Astrocyte (in vitro differentiated cells and primary cell): Measurements from ENCODE around the gene PRR35. TPM values are rescaled to one million over a fixed set of nuclear protein-coding genes. Genes with fewer than 3 reads are reported as not detected.

ENCODE experiments used
- DNase-seq: peaks from one replicate; pipeline ENCODE4 v3.0.0-alpha.2; 2010; ENCODE audit warnings: low read depth
- FAIRE-seq: peaks from 2 replicates; lab custom pipeline; 2011; peaks lifted over from hg19 to GRCh38; lab: Jason Lieb, UNC
- H2AFZ ChIP-seq: 2 replicates; pipeline ENCODE4 v1.6.0; 2012; ENCODE audit warnings: low read depth, low read length, inconsistent platforms
- H3K27ac ChIP-seq: 2 replicates; pipeline ENCODE4 v1.5.1; 2011; ENCODE audit warnings: low read depth, low read length, inconsistent platforms
- H3K27me3 ChIP-seq: 2 replicates; pipeline ENCODE4 v1.6.0; 2011; ENCODE audit warnings: low read length, inconsistent platforms; ENCODE audit not compliant: insufficient read depth
- H3K36me3 ChIP-seq: 2 replicates; pipeline ENCODE4 v1.5.1; 2011; ENCODE audit warnings: low read length, inconsistent platforms; ENCODE audit not compliant: insufficient read depth
- H3K4me1 ChIP-seq: 2 replicates; pipeline ENCODE4 v1.5.1; 2011; ENCODE audit warnings: low read length, inconsistent platforms; ENCODE audit not compliant: insufficient read depth
- H3K4me2 ChIP-seq: 2 replicates; pipeline ENCODE4 v1.6.0; 2012; ENCODE audit warnings: low read length, inconsistent platforms
- H3K4me3 ChIP-seq: 2 replicates; pipeline ENCODE4 v1.5.1; 2011; ENCODE audit warnings: low read depth, mild to moderate bottlenecking, low read length, inconsistent platforms; ENCODE audit not compliant: insufficient read depth
- H3K79me2 ChIP-seq: 2 replicates; pipeline ENCODE4 v1.6.0; 2012; ENCODE audit warnings: mild to moderate bottlenecking, low read length, inconsistent platforms; ENCODE audit not compliant: insufficient read depth
- H3K9ac ChIP-seq: 2 replicates; pipeline ENCODE4 v1.6.0; 2012; ENCODE audit warnings: mild to moderate bottlenecking, low read length, inconsistent platforms
- H3K9me3 ChIP-seq: 2 replicates; pipeline ENCODE4 v1.5.1; 2012; ENCODE audit warnings: low read depth, mild to moderate bottlenecking, low read length, inconsistent platforms; ENCODE audit not compliant: insufficient read depth
- H4K20me1 ChIP-seq: 2 replicates; pipeline ENCODE4 v1.6.0; 2012; ENCODE audit warnings: low read length, inconsistent platforms; ENCODE audit not compliant: insufficient read depth
- H3K27ac Mint-ChIP-seq: one replicate; pipeline ENCODE4 v1.8.0; 2021; ENCODE audit warnings: mild to moderate bottlenecking, mixed read lengths; ENCODE audit not compliant: unreplicated experiment
- H3K27me3 Mint-ChIP-seq: one replicate; pipeline ENCODE4 v1.8.0; 2021; ENCODE audit warnings: low read depth, mixed read lengths; ENCODE audit not compliant: unreplicated experiment
- H3K36me3 Mint-ChIP-seq: one replicate; pipeline ENCODE4 v1.8.0; 2021; ENCODE audit warnings: low read depth, mixed read lengths; ENCODE audit not compliant: unreplicated experiment
- H3K4me1 Mint-ChIP-seq: one replicate; pipeline ENCODE4 v1.8.0; 2021; ENCODE audit warnings: low read depth, mixed read lengths; ENCODE audit not compliant: unreplicated experiment
- H3K4me3 Mint-ChIP-seq: one replicate; pipeline ENCODE4 v1.8.0; 2021; ENCODE audit warnings: mild to moderate bottlenecking, moderate library complexity, mixed read lengths; ENCODE audit not compliant: unreplicated experiment
- H3K9me3 Mint-ChIP-seq: one replicate; pipeline ENCODE4 v1.8.0; 2021; ENCODE audit warnings: mild to moderate bottlenecking, mixed read lengths; ENCODE audit not compliant: unreplicated experiment
- EZH2 ChIP-seq: IDR thresholded peaks from 2 replicates; pipeline ENCODE4 v1.6.1; 2012; ENCODE audit warnings: mild to moderate bottlenecking, low read length, inconsistent platforms; ENCODE audit not compliant: insufficient read depth
- total RNA-seq: library from RNA; stranded (reverse); gene quantifications from 2 replicates; pipeline ENCODE4 v1.2.1, GENCODE V29; 2021
- TF ChIP-seq, protein P1 (sequence below): IDR thresholded peaks from 2 replicates; pipeline ENCODE4 v1.5.1; 2011; ENCODE audit warnings: low read depth, mild to moderate bottlenecking, inconsistent platforms, low read length, moderate library complexity; ENCODE audit not compliant: insufficient read depth

PRR35 gene
- total RNA-seq, 1 donor from 2014 or later: 0.09 TPM

DNA sequence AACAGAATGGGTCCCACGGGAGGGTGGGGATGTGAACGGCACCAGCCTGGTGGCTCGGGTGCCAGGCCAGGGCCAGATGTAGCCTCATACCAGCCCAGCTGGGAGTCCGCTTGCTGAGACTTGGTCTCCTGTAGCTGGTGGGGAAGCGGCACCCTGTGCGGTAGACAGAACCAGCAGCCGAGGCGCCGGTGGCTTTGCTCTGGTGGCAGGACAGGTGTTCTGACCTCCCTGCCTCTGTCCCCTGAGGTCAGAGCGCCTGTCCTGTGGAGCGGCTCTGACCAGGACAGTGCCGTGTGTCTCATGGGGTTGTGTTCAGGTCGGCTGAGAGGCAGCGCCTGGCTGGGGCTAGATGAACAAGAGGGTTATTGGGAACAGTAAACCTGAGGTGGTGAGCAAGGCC lies 49.8 kb downstream of the PRR35 start:
- FAIRE-seq (no peak), DNase-seq (no peak)
- H3K4me3 ChIP-seq: no peak overlapping the region
- H3K27me3 Mint-ChIP-seq: no peaks in the 10 kb centered on the region
- H3K4me1 Mint-ChIP-seq: peaks cover 3% of the 10 kb centered on the region
- no peaks in the 10 kb centered on the region for H3K4me1 ChIP-seq
- H4K20me1 ChIP-seq: peaks cover 56% of the 10 kb centered on the region
- H3K9me3 Mint-ChIP-seq: peaks cover 5% of the 10 kb centered on the region
- no peaks in the 10 kb centered on the region for H3K27me3 ChIP-seq
- H3K27ac ChIP-seq: no peak overlapping the region
- H3K9ac ChIP-seq: no peak overlapping the region
- H3K4me3 Mint-ChIP-seq: no peak overlapping the region
- peaks cover 34% of the 10 kb centered on the region for H3K79me2 ChIP-seq
- H3K36me3 Mint-ChIP-seq: peaks cover 21% of the 10 kb centered on the region
- no peak overlapping the region for H3K4me2 ChIP-seq
- no peaks in the 10 kb centered on the region for H3K36me3 ChIP-seq
- no peaks in the 10 kb centered on the region for H3K9me3 ChIP-seq
- TF ChIP-seq EZH2: no peak
- TF ChIP-seq, protein P1, sequence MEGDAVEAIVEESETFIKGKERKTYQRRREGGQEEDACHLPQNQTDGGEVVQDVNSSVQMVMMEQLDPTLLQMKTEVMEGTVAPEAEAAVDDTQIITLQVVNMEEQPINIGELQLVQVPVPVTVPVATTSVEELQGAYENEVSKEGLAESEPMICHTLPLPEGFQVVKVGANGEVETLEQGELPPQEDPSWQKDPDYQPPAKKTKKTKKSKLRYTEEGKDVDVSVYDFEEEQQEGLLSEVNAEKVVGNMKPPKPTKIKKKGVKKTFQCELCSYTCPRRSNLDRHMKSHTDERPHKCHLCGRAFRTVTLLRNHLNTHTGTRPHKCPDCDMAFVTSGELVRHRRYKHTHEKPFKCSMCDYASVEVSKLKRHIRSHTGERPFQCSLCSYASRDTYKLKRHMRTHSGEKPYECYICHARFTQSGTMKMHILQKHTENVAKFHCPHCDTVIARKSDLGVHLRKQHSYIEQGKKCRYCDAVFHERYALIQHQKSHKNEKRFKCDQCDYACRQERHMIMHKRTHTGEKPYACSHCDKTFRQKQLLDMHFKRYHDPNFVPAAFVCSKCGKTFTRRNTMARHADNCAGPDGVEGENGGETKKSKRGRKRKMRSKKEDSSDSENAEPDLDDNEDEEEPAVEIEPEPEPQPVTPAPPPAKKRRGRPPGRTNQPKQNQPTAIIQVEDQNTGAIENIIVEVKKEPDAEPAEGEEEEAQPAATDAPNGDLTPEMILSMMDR: no peak
- no peak overlapping the region for H3K27ac Mint-ChIP-seq
- no peak overlapping the region for H2AFZ ChIP-seq

DNA sequence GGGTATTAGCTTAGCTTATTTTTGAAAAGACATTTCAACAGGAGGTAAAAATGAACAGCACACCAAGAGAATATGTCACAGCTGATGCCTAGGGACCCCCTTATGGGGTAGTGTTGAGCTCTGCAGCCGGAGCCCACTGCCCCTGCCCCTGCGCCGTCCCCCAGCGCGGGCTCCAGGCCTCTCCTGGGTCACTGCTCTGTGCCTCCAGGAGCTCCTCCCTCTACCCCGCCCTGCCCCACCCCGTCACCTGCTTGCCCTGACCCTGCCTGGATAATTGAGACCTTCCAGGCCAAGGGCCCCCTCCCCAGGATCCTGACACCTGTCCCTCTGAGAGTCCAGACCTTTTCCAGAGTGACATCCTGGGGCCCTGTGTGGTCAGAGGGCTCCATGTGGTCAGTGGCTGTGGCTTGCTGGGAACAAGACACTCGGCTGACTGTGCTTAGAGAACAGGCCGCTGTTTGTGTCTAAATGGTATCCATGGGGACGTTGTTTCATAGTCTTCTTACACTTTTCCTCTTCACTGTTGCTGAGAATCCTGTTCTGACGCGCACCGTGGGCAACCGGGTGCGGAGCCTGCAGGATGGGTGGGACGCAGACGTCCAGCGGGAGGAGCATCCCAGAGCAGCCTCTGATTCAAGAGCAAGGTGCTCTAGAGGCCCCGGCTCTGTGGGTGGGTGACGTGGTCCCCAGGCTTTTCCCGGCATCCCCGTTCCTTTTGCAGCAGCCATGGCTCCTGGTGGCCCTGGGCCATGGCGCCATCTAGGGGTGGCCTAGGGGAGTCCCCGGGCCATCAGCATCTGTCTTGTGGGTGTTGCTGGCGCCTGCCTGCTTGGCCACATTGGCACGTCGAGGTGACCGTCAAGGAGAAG lies 50.6 kb downstream of the PRR35 start:
- peaks cover 55% of the 10 kb centered on the region for H4K20me1 ChIP-seq
- peak overlapping the region; percentile 9 for H3K27ac Mint-ChIP-seq
- H3K79me2 ChIP-seq: peaks cover 26% of the 10 kb centered on the region
- no peaks in the 10 kb centered on the region for H3K9me3 ChIP-seq
- H3K4me1 Mint-ChIP-seq: peaks cover 3% of the 10 kb centered on the region
- H3K4me3 Mint-ChIP-seq: peak overlapping the region; percentile 79
- TF ChIP-seq, protein P1: peak; percentile 20
- TF ChIP-seq EZH2: no peak
- H3K27ac ChIP-seq: no peak overlapping the region
- no peak overlapping the region for H3K4me2 ChIP-seq
- H3K9me3 Mint-ChIP-seq: no peaks in the 10 kb centered on the region
- no peak overlapping the region for H3K4me3 ChIP-seq
- H3K36me3 ChIP-seq: no peaks in the 10 kb centered on the region
- no peak for FAIRE-seq
- H3K27me3 ChIP-seq: no peaks in the 10 kb centered on the region
- H2AFZ ChIP-seq: no peak overlapping the region
- no peaks in the 10 kb centered on the region for H3K27me3 Mint-ChIP-seq
- DNase-seq: no peak
- no peak overlapping the region for H3K9ac ChIP-seq
- no peaks in the 10 kb centered on the region for H3K4me1 ChIP-seq
- peaks cover 20% of the 10 kb centered on the region for H3K36me3 Mint-ChIP-seq

DNA sequence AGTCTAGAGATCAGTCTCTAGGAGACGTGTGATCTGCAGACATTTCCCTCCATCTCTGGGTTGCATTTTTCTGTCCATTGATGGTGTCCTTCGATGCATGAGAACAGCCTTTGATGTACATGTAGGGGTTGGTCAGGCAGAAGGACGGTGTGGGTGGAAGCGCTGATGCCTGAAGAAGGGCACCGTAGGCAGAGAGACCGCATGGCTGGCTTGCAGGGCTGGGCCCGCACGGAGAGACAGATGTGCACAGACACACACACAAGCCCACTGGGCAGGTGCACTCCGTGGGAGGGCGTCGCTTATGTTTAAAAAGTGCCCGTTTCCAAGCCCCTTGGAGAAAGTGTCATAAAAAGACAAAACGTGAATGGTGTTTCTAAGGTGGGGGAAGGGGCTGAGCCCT lies 54.9 kb downstream of the PRR35 start:
- H2AFZ ChIP-seq: no peak overlapping the region
- Mint-ChIP-seq H3K4me1 (peaks cover 3% of the 10 kb centered on the region), H3K4me3 (no peak overlapping the region), H3K27me3 (no peaks in the 10 kb centered on the region), H3K27ac (no peak overlapping the region), H3K36me3 (peaks cover 18% of the 10 kb centered on the region), H3K9me3 (no peaks in the 10 kb centered on the region)
- no peaks in the 10 kb centered on the region for H3K4me1 ChIP-seq
- H3K27me3 ChIP-seq: no peaks in the 10 kb centered on the region
- DNase-seq (no peak), FAIRE-seq (no peak)
- no peak overlapping the region for H3K27ac ChIP-seq
- no peaks in the 10 kb centered on the region for H3K36me3 ChIP-seq
- TF ChIP-seq, protein P1: no peak
- TF ChIP-seq EZH2: no peak
- no peak overlapping the region for H3K9ac ChIP-seq
- H3K4me3 ChIP-seq: no peak overlapping the region
- no peak overlapping the region for H3K4me2 ChIP-seq
- no peaks in the 10 kb centered on the region for H3K9me3 ChIP-seq
- H3K79me2 ChIP-seq: peaks cover 8% of the 10 kb centered on the region
- H4K20me1 ChIP-seq: peaks cover 36% of the 10 kb centered on the region
